Endothelial cell of umbilical vein (primary cell): Measurements from ENCODE around the gene NDUFA13. TPM values are rescaled to one million over a fixed set of nuclear protein-coding genes. Genes with fewer than 3 reads are reported as not detected.

ENCODE experiments used
- BruUV-seq: library from RNA; stranded (reverse); fragments of 400-500 nt; replicated peaks from 2 replicates; lab custom pipeline; 2021; lab: Mats Ljungman, UMichigan
- CTCF ChIA-PET: fragments of 300-600, 350-600 bp; sonication (Branson Sonifier 250); formaldehyde crosslinking; loops from one replicate; lab custom pipeline; 2021; ENCODE audit warnings: antibody characterized with exemption, inconsistent platforms; lab: Charles Lee
- POLR2A ChIA-PET: fragments of 300-600, 350-600 bp; sonication (Branson Sonifier 250); formaldehyde crosslinking; loops from one replicate; lab custom pipeline; 2021; ENCODE audit warnings: antibody characterized with exemption, inconsistent platforms; lab: Charles Lee
- DNase-seq: peaks from one replicate; pipeline ENCODE4 v3.0.0-alpha.2; 2011; ENCODE audit warnings: low read depth, low spot score
- FAIRE-seq: peaks from 2 replicates; lab custom pipeline; 2011; peaks lifted over from hg19 to GRCh38; lab: Jason Lieb, UNC
- H2AFZ ChIP-seq: 2 replicates; pipeline ENCODE4 v1.6.0; 2012; ENCODE audit warnings: low read depth, low read length, control low read depth, inconsistent platforms
- H3K27ac ChIP-seq: 2 replicates; pipeline ENCODE4 v1.5.1; 2011; ENCODE audit warnings: low read depth, mild to moderate bottlenecking, control low read depth, low read length, moderate library complexity; ENCODE audit not compliant: insufficient read depth
- H3K27me3 ChIP-seq, 2 experiments: 2 replicates each; pipeline versions ENCODE4 v1.6.0 to v1.6.1; 2011; ENCODE audit warnings: low read length in 2 of 2, mixed read lengths in 1 of 2; ENCODE audit not compliant: control insufficient read depth in 2 of 2, insufficient read depth in 2 of 2
- H3K36me3 ChIP-seq, 2 experiments: 2 replicates in 1 of 2; 3 replicates in 1 of 2; pipeline ENCODE4 v1.5.1; 2011; ENCODE audit warnings: low read length in 2 of 2, mild to moderate bottlenecking in 1 of 2, moderate library complexity in 1 of 2; ENCODE audit not compliant: control insufficient read depth in 2 of 2, insufficient read depth in 2 of 2; ENCODE audit errors: extremely low read depth in 1 of 2
- H3K4me1 ChIP-seq: 3 replicates; pipeline ENCODE4 v1.5.1; 2011; ENCODE audit warnings: mild to moderate bottlenecking, low read length; ENCODE audit not compliant: control insufficient read depth, insufficient read depth; ENCODE audit errors: extremely low read depth
- H3K4me2 ChIP-seq: 2 replicates; pipeline ENCODE4 v1.6.1; 2011; ENCODE audit warnings: low read length, control low read depth, mixed read lengths; ENCODE audit not compliant: insufficient read depth
- H3K4me3 ChIP-seq, 3 experiments: fragments of 200-600 bp in 1 of 3; sonication (generic), shearing (Covaris generic) in 1 of 3; replicated peaks in 1 of 3; 2 replicates each; pipeline ENCODE4 v1.5.1; 2011 to 2016; ENCODE audit warnings: control low read depth in 3 of 3, low read length in 3 of 3, mild to moderate bottlenecking in 2 of 3, inconsistent platforms in 1 of 3, low read depth in 1 of 3, moderate library complexity in 1 of 3; ENCODE audit not compliant: insufficient read depth in 1 of 3
- H3K79me2 ChIP-seq: 2 replicates; pipeline ENCODE4 v1.6.0; 2012; ENCODE audit warnings: low read length, inconsistent platforms; ENCODE audit not compliant: control insufficient read depth, insufficient read depth
- H3K9ac ChIP-seq: replicated peaks from 2 replicates; pipeline ENCODE3; 2011; ENCODE audit warnings: low read length, control low read depth; ENCODE audit not compliant: insufficient read depth; ENCODE audit errors: extremely low read depth
- H3K9me1 ChIP-seq: replicated peaks from 3 replicates; pipeline ENCODE4 v1.6.0; 2011; ENCODE audit warnings: mild to moderate bottlenecking, low read length; ENCODE audit not compliant: control insufficient read depth, insufficient read depth; ENCODE audit errors: extremely low read depth
- H3K9me3 ChIP-seq: replicated peaks from 2 replicates; pipeline ENCODE4 v1.5.1; 2012; ENCODE audit warnings: low read length, inconsistent platforms; ENCODE audit not compliant: control insufficient read depth, insufficient read depth
- H4K20me1 ChIP-seq: replicated peaks from 2 replicates; pipeline ENCODE3; 2011; ENCODE audit warnings: mild to moderate bottlenecking, low read length; ENCODE audit not compliant: control insufficient read depth, insufficient read depth; ENCODE audit errors: extremely low read depth
- CTCF ChIP-seq, 2 donors: IDR thresholded peaks; 1 replicate in 1 of 2; 2 replicates in 1 of 2; pipeline ENCODE4 v1.5.1; 2011; ENCODE audit warnings: low read length in 2 of 2, mild to moderate bottlenecking in 2 of 2, moderate library complexity in 2 of 2, control low read depth in 1 of 2, inconsistent platforms in 1 of 2, low read depth in 1 of 2; ENCODE audit not compliant: insufficient read depth in 1 of 2; ENCODE audit errors: extremely low read depth in 1 of 2
- EZH2 ChIP-seq: IDR thresholded peaks from 2 replicates; pipeline ENCODE4 v1.6.1; 2012; ENCODE audit warnings: borderline replicate concordance, low read depth, mild to moderate bottlenecking, moderate library complexity, low read length, inconsistent platforms; ENCODE audit not compliant: severe bottlenecking
- FOS ChIP-seq: IDR thresholded peaks from 2 replicates; pipeline ENCODE4 v1.6.1; 2011; ENCODE audit warnings: mild to moderate bottlenecking, low read length, moderate library complexity, borderline replicate concordance; ENCODE audit not compliant: insufficient read depth
- GATA2 ChIP-seq: IDR thresholded peaks from 2 replicates; pipeline ENCODE4 v1.7.0; 2011; ENCODE audit warnings: low read depth, mild to moderate bottlenecking, moderate library complexity, mixed read lengths, low read length; ENCODE audit not compliant: insufficient read length, insufficient read depth
- JUN ChIP-seq: IDR thresholded peaks from 2 replicates; pipeline ENCODE4 v1.6.1; 2011; ENCODE audit warnings: borderline replicate concordance, low read depth; ENCODE audit not compliant: insufficient read length, insufficient read depth
- MAX ChIP-seq: IDR thresholded peaks from 2 replicates; pipeline ENCODE4 v1.6.1; 2011; ENCODE audit not compliant: insufficient read depth, insufficient read length
- MYC ChIP-seq: IDR thresholded peaks from one replicate; pipeline ENCODE4 v1.6.1; 2011; ENCODE audit warnings: mild to moderate bottlenecking, low read depth, low read length
- POLR2A ChIP-seq: IDR thresholded peaks from 2 replicates; pipeline ENCODE4 v1.6.1; 2012; ENCODE audit warnings: low read depth, mild to moderate bottlenecking, control low read depth, low read length
- POLR2AphosphoS5 ChIP-seq: IDR thresholded peaks from 2 replicates; pipeline ENCODE4 v1.6.1; 2012; ENCODE audit warnings: low read depth, mild to moderate bottlenecking, control low read depth, low read length, moderate library complexity; ENCODE audit not compliant: insufficient read depth
- dilution Hi-C: fragments of 300-500 bp; cut with MboI; formaldehyde crosslinking; loops from one replicate; pipeline ENCODE4 v1.15.0; 2019; ENCODE audit warnings: low sequenced_read_pairs; ENCODE audit not compliant: extremely low pct_ligation_motif_present
- intact Hi-C: fragments of 100-400 bp; cut with micrococcal nuclease; formaldehyde crosslinking; loops from one replicate; pipeline ENCODE4 v1.10.0; 2022
- polyA plus RNA-seq, 4 experiments: library from polyadenylated mRNA; depleted of rRNA in 3 of 4; stranded (reverse) in 3 of 4; unstranded in 1 of 4; fragments of >200 nt; gene quantifications; 2 replicates each; pipeline versions ENCODE4 v1.2.1 to v1.2.3, GENCODE V29; 2011 to 2012; ENCODE audit warnings: missing spikeins in 1 of 4
- total RNA-seq: library from RNA; stranded (reverse); gene quantifications from 2 replicates; pipeline ENCODE4 v1.2.3, GENCODE V29; 2021

NDUFA13 gene
- total and polyA plus RNA-seq, 2 donors (not counting 3 experiments of a cell fraction or from before 2014, with no cell fraction given) = 246 to 799 TPM

- CTCF ChIA-PET = interaction anchor here (1.0 to 5.6 kb wide), 15 partner anchors 8 to 427 kb away, joined by 3 to 45 read pairs (median 4); partner anchors contain the start of genes GMIP and ZNF101
These were observed 17.0 kb downstream of the NDUFA13 start for GRCh38 chr19:19532806-19533701.

More at GRCh38 chr19:19532806-19533701, 17.0 kb downstream of the NDUFA13 start:
- intact Hi-C loops (loop anchor here (1.0 kb wide), 2 partner anchors 21 to 111 kb away; no protein-coding TSS in a partner anchor), dilution Hi-C loops (no loop called here)
- Histone ChIP-seq H3K4me2 (no peak overlapping the region), H3K9me3 (no peaks in the 10 kb centered on the region), H2AFZ (no peak overlapping the region), H3K4me1 (no peaks in the 10 kb centered on the region), H3K9me1 (no peaks in the 10 kb centered on the region), H3K36me3 (no peaks in the 10 kb centered on the region), H3K27ac (no peak overlapping the region), H3K27me3 (peaks cover 4 to 5% of the 10 kb centered on the region in 2 experiments), H3K4me3 (no peak overlapping the region), H4K20me1 (no peaks in the 10 kb centered on the region), H3K9ac (no peak overlapping the region), H3K79me2 (no peaks in the 10 kb centered on the region)
- BruUV-seq = no TSS peak
- POLR2A ChIA-PET = no interaction called here
- TF ChIP-seq MAX (no peak), POLR2A (no peak), POLR2AphosphoS5 (no peak), EZH2 (no peak), MYC (no peak), CTCF (IDR thresholded peaks at IDR 0.05; ENCODE audit: extremely low read depth in 1 of 2, insufficient read depth in 1 of 2, low read depth in 1 of 2, low read length in 2 of 2) (no peak), JUN (no peak), FOS (no peak), GATA2 (no peak)
- FAIRE-seq = no peak
- DNase-seq = no peak
